ENCODE measurements around the gene RAB7B.
A peak's percentile ranks its signal among the peaks of the same experiment; 100 is the strongest.

Gene RAB7B

DNA sequence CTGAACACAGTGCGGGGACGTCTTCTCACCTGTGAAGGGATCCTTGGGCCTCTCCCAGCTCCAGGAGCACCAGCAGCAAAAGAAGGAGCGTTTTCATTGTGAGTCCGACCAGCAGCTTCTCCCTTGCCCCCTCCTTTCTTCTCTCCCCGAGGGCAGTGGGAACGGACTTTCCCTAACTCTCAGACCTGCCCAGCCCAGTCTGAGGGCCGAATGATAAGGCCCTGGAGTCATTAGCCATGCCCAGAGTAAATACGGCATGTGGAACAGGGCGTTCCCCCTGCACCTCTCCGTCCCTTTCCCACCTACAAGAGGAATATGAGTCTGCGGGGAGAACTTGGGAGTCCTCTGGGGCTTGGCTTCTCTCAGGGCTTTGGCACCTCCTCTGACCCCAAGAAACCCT is 20.5 kb upstream of the RAB7B start, which contains the start of gene CTSE:
TSS of gene CTSE (minus strand) at position 201 of the 400 bp plus-strand sequence. CDS start at position 97, 104 bp downstream.
- no peak for DNase-seq (ENCODE audit: extremely low read depth in 1 of 2, low read depth in 1 of 2)

GRCh38 chr1:206022766-206023165 is 19.6 kb upstream of the RAB7B start:
- DNase-seq (ENCODE audit: extremely low read depth in 1 of 2, low read depth in 1 of 2): no peak

DNA sequence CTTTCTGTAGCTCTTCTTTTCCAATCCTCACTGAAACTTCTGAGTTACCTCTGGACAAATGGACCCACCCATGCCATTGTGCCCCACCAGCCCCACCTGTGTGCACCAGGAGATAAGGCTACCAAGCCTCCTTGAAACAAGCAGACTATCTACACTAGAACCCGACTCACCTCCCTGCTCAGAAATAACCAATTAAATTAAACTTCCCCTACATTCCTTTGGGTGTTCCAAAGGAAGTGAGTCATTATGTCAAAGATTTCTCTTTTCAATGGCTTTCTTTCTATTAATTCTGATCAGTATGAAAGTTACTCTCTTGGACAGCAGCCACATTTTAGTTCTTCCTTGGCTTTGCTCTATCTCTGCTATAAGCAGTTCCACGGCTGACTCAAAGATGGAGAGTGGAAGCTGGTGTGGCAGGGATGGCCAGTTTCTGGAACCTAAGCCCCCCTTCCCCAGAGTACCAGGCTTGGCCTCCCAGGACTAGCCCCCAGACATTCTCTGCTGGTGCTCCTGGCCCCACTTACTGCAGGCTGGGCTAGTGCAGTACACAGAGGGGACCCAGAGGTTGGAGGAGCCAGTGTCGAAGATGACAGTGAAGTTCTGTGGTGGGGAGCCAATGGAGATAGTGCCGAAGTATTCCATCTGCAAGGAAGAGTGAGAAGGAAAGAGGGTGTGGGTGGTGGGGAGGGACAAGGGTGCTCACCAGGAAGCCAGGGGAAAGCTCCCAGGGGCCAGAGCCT is 18.6 kb upstream of the RAB7B start:
- DNase-seq (ENCODE audit: extremely low read depth in 1 of 2, low read depth in 1 of 2): no peak

GRCh38 chr1:206021008-206021625 is 17.9 kb upstream of the RAB7B start:
- DNase-seq (ENCODE audit: extremely low read depth in 1 of 2, low read depth in 1 of 2): no peak

DNA sequence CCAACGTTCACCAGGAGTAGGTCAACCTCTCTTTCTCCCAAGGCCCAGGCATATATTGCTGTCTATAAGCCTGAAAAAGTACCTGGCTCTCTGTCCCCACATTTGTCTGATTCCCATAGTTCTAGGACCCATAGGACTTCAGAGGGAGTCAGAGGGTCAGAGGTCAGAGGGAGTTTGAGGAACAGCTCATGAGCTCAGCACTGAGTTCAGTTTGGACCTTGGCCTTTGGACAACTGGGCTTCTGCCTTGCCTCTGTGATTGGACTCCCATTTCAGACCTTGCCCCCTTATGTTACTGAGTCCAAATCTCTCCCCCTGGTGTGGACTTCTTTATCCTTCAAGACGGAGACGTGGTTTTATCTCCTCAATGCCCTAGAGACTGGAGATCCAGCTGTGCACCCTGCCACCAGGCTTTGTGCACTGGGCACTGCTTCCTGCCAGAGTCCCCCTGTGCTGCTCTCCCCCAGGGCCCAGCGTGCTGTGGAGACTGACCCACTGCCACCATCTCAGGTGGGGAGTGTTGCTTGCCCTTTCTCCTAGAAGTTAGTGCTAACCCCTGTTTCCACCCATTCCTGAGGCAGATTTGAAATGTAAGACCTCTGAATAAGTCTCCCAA is 17.3 kb upstream of the RAB7B start:
- DNase-seq (ENCODE audit: extremely low read depth in 1 of 2, low read depth in 1 of 2): no peak

- DNase-seq (ENCODE audit: extremely low read depth in 1 of 2, low read depth in 1 of 2): no peak
Measured at GRCh38 chr1:206015071-206015470, 11.9 kb upstream of the RAB7B start.

DNA sequence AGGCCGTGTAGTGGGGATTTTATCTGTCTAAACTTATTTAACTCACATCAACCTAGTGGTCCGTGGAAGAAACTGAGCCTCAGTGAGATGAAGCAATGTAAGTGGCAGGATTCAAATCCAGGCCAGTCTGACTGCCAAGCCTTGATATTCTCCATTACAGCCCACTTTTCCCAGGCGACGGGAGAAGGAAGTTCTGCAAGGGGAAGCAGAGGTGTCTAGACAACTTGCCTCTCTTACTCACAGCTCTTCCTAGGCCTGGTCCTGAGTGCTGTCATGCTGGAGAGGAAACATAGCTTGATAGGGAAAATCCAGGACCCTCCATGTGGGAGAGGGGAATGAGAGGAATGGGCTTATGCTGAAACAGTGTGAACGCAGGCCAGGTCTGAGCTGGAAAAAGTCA is 11.4 kb upstream of the RAB7B start:
- no peak for DNase-seq (ENCODE audit: extremely low read depth in 1 of 2, low read depth in 1 of 2)

DNA sequence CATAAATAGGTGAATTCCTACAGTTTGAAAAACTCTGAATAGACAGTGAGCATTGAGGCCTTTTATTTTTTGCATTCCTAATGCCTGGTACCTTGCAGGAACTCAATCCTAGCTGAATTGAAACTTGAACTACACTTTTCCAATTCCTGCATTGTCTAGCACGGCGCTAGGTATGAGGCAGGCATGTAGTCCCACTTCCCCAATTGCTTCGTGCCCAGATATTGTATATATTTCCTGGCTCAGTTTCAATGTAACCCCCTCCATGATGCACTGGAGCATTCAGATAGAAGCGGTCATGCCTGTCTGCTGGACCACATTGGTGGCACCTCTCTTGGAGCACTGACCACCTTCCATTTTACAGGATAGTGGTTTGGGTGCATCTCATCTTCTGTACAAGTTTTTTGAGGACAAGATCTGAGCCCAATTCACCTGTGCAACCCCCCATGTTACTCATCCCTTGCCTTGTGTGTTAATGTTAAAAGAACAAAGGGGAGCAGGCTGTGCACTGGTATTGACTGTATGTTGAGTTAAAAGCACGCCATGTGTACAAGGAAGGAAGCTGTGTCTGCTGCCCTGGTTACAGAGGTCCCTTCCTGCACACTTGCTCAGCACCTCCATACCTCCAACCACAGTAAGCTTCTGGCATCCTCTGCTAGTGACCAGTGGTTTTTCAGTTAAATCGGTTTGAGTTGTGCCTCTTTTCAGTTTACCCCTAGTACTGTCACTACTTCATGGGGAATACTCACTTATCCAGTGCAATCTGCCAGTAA is 10.0 kb upstream of the RAB7B start:
- DNase-seq (ENCODE audit: extremely low read depth in 1 of 2, low read depth in 1 of 2): no peak

DNA sequence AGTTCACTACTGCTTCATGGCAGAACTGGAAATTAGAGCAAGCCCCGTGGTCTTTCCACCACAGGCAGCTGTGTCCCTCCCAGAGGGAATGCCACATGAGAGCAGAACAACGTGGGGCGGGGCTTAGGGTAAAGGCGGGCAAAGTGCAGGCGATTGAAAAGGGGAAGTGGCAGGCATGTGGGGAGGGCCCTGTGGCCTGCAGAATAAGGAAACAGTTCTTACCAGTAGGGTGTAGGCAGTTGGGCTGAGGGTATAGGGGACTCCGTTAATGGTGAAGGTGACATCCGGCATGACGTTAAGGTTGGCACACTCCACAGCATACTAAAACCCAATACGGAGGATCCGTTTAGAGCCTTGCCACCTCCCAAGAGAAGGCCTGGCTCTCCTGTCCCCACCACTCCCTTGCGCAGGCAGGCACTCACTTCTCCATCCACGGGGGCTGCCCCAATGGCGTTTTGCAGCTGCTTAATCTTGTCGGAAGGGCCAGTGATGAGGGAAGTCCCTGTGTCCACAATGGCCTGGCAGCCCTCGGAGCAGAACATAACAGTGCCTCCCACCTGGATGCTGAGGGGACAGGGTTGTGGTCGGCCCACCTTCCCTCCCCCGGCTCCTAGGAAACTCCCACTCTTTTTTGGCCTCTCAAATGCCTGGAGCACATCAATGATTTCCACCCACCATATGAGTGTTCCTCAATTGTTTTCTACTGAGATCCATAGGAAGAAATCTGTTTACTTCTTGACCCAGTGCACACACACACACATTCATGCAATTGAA is 9.1 kb upstream of the RAB7B start:
- DNase-seq (ENCODE audit: extremely low read depth in 1 of 2, low read depth in 1 of 2): peak in 1 of 2 donors; percentile 6

GRCh38 chr1:206011057-206011456 is 7.9 kb upstream of the RAB7B start:
- no peak for DNase-seq (ENCODE audit: extremely low read depth in 1 of 2, low read depth in 1 of 2)

DNA sequence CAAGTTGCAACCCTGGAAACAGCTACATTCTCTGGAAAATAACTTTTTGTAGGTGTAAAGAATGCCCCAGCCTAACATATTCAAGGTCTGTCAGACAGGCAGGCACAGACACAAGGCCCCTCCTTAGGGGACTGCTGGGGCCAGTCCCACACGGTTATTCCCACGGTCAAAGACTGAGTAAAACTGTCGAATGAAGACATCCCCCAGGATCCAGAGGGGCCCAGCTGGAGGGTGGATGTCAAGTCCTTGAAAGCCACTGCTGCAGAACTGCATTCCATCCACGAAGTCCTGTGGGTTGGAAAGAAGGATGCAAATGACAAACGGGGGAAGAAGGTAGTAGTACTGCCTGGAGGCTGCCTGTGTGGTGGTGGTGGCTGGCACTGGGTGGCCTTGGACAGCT is 6.9 kb upstream of the RAB7B start:
- DNase-seq (ENCODE audit: extremely low read depth in 1 of 2, low read depth in 1 of 2): no peak

GRCh38 chr1:206006946-206007345 is 3.8 kb upstream of the RAB7B start:
- no peak for DNase-seq (ENCODE audit: extremely low read depth in 1 of 2, low read depth in 1 of 2)

DNA sequence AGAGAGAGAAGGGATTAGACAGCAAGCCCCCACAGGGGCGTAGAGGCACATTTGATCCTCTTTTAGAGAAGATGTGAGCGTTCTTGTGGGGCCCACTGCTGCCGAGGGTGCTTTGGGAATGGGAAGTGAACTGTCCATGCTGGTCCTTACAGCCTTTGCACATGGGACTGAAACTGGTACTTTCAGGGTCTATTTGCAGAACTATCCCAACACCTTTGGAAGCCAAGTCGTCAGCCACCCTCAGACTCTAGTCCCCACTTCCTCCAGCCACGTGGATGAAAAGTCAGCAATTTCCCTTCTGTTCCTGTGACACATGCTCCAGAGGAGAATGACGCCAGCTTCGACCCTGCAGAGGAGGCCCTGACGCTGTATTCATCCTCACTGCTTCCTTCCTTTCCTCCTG is 2.6 kb upstream of the RAB7B start:
- no peak for DNase-seq (ENCODE audit: extremely low read depth in 1 of 2, low read depth in 1 of 2)

DNA sequence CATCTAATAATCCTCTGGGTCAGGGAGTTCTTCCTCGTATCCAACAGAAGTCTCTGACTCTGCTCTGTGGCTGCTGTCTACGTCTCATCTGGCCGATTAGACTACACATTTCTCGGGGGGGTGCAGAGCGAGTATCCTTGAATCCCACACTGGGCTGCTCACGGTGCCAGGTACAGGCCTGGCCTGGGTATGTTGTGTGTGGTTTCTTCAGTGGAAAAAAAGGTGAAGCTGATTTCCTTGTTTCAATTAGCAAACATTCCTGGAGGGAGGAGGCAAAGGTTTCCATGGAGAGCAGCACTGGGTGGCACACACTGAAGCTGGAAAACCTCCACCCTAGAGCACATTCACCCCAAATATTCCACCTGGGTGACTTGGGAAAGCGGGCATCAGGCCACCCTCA is 2.0 kb upstream of the RAB7B start:
- no peak for DNase-seq (ENCODE audit: extremely low read depth in 1 of 2, low read depth in 1 of 2)

DNA sequence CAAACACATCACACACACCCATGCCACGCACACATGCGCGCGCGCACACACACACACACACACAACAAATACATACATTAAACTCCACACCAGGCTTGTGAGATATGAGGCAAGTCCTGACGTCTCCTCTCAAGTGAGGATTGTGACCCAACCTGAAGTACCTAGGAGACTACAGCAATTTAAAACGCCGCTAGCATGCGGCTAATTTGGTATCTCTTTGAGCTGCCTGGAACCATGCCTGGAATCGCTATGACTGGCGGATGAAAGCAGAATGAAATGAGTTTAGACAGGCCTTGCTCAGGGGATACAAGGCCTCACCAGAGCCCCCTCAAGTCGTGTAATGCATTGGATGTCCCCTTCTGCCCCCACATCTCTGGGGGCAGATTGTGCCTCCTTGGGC is 1.6 kb upstream of the RAB7B start:
- no peak for DNase-seq (ENCODE audit: extremely low read depth in 1 of 2, low read depth in 1 of 2)

DNA sequence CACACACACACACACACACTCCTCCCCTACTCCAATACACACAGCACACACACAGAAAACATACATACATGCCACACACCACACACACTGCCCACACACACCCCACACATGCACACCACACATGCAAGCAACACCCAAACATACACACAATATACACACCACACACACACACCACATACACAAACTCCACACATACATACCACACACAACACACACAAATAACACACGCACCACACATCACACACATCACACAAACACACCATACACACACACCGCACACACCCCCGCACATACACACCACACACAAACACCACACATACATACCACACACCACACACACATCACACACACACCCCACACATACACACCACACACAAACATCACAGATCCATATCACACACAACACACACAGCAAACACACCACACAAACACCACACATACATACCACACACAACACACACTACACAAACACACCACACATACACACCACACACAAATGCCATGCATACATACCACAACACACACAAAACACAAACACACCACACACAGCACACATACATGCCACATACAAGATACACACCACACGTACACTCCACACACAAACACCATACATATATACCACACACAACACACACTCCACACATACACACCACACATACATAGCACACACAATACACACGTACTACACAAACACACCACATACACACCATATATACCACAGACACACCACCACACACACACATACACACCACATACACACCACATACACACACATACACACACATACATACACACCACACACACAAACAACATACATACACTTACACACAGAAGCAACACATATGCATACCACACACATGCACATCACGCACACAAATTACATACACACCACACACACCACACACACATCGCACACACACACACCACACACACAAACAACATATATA is 932 bp upstream of the RAB7B start:
- no peak for DNase-seq (ENCODE audit: extremely low read depth in 1 of 2, low read depth in 1 of 2)

DNA sequence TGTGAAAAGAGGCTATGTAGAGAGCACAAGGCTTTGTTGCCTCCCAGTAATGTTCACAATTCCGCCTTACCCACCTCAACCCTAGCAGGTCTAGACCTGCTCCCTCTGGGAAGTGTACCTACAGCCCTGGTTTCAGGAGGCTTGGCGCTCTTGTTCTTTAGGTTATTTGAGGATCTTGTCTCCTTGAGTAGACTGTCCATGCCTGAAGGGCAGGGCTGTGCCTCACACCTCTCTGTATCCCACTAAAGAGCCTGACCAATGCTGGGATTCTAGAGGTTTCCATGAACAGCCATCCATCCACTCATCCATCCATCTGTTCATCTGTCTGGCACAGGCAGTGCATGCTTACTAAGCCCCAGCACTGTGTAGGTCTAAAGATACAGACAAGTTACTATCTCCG is 1.0 kb downstream of the RAB7B start:
- no peak for DNase-seq (ENCODE audit: extremely low read depth in 1 of 2, low read depth in 1 of 2)

DNA sequence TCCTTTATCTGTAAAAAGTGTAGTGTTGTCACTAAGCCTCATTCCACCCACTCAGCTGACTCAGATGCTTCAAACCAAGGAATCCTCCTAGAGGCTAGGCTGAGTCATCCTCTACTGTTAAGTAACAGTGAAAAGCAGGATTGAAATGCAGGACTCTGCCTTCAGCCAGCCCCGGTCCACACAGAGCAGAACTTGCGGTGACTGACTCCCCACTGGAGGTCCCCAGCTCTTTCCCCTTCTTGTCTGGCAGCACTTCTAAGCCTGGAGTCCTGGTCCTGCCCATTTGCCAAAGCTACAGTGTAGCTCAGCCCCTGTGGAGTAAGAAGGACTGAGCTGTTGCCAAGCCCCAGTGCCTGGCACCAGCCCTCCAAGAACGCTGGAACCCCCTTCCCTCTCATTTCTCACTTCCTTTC is 1.7 kb downstream of the RAB7B start:
- DNase-seq (ENCODE audit: extremely low read depth in 1 of 2, low read depth in 1 of 2): no peak

DNA sequence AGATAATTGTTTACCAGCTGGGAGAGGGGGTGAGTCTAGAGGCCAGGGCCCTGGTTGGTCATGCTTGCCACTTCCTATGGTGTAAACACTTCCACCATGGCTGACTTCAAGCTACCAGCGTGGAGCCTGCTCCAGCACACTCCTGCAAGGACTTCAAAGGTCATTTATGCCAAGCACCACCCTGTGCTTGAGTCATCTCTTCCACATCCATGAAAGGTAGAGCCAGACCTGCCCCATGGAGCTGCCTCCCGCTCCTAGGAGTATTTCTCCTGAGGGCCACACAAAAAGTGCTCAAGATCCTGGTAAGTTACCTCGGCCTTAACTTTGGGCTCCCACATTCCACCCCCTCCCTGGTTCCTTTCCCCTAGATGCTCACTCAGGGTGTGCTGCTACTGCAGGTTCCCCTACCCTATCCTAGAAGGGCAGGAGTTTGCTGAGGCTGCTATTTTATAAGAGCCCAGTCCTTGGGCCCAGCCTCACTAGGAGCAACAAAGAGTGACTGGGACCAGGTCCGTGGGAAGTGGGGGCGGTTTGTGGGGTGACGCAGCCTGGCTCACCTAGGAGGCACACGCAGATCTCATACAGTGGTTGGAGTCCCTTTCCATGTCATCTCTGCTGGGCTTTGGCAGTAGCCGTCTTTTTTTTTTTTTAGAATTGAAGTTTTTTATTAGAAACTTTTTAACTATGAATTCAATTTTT is 2.4 kb downstream of the RAB7B start:
- no peak for DNase-seq (ENCODE audit: extremely low read depth in 1 of 2, low read depth in 1 of 2)

Measured in activated CD8-positive, alpha-beta memory T cell treated with anti-CD3 and anti-CD28 coated beads for 1 hour (primary cell).